ENCODE results near the gene RNPEP. TPM values are rescaled to one million over a fixed set of nuclear protein-coding genes. Genes with fewer than 3 reads are reported as not detected.
A peak's percentile ranks its signal among the peaks of the same experiment; 100 is the strongest.
"Not testable (repeated sequence)": the region's sequence is repeated elsewhere in the genome, so short reads cannot be mapped to it uniquely, and the experiment has no call there.

The RNPEP gene
- total RNA-seq, 2 donors from 2014 or later = 43.8 to 56.6 TPM

DNA sequence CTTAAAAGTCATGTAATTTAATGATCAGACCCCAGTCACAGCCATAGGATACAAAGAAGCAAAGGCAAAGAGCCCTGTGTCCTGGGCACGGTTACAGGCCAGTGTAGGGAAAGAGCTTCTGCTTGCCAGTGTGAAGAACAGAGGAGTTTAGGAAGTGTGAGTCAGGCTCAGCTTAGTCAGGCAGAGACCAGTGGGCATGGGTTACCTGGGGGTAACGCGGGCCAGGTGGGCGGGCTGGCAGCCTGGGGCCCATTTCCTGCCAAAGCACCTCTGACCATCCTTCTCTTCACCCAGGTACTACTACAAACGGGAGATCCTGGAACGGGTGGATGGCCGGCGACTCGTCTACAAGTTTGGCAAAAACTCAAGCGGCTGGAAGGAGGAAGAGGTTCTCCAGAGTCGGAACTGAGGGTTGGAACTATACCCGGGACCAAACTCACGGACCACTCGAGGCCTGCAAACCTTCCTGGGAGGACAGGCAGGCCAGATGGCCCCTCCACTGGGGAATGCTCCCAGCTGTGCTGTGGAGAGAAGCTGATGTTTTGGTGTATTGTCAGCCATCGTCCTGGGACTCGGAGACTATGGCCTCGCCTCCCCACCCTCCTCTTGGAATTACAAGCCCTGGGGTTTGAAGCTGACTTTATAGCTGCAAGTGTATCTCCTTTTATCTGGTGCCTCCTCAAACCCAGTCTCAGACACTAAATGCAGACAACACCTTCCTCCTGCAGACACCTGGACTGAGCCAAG lies 32.6 kb downstream of the RNPEP start:
- ATAC-seq = no peak
- DNase-seq (ENCODE audit: low spot score in 2 of 2) = no peak
- Mint-ChIP-seq H3K27ac (no peak overlapping the region), H3K9me3 (no peaks in the 10 kb centered on the region), H3K36me3 (no peaks in the 10 kb centered on the region)

DNA sequence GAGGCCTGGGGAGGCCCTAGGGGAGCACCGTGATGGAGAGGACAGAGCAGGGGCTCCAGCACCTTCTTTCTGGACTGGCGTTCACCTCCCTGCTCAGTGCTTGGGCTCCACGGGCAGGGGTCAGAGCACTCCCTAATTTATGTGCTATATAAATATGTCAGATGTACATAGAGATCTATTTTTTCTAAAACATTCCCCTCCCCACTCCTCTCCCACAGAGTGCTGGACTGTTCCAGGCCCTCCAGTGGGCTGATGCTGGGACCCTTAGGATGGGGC lies 33.2 kb downstream of the RNPEP start:
- ATAC-seq (no peak), DNase-seq (ENCODE audit: low spot score in 2 of 2) (no peak)
- Mint-ChIP-seq H3K9me3 (no peaks in the 10 kb centered on the region), H3K27ac (no peak overlapping the region), H3K36me3 (no peaks in the 10 kb centered on the region)

DNA sequence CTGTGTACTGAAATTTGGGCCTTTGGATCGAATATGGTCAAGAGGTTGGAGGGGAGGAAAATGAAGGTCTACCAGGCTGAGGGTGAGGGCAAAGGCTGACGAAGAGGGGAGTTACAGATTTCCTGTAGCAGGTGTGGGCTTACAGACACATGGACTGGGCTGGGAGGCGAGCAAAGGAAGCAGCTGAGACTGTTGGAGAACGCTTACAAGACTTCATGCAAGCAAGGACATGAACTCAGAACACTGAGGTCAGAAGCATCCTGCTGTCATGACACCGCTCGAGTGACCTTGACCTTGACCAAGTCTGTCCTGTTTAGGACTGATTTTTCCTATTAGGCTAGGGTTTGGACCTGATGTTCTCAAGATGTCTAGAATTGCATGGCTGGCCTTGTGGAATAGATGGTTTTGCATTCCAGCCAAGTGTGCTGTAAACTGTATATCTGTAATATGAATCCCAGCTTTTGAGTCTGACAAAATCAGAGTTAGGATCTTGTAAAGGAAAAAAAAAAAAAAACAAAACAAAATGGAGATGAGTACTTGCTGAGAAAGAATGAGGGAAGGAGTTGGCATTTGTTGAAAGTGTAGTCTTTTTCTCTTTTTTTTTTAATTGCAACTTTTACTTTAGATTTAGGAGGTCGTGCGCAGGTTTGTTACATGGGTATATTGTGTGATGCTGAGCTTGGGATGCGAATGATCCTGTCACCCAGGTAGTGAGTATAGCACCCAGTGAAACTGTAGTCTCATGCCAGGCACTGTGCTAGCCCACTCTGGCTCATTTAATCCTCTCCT lies 33.8 kb downstream of the RNPEP start:
- no peaks in the 10 kb centered on the region for H3K36me3 Mint-ChIP-seq
- no peak overlapping the region for H3K27ac Mint-ChIP-seq
- no peaks in the 10 kb centered on the region for H3K9me3 Mint-ChIP-seq
- no peak for ATAC-seq
- DNase-seq (ENCODE audit: low spot score in 2 of 2) = no peak

DNA sequence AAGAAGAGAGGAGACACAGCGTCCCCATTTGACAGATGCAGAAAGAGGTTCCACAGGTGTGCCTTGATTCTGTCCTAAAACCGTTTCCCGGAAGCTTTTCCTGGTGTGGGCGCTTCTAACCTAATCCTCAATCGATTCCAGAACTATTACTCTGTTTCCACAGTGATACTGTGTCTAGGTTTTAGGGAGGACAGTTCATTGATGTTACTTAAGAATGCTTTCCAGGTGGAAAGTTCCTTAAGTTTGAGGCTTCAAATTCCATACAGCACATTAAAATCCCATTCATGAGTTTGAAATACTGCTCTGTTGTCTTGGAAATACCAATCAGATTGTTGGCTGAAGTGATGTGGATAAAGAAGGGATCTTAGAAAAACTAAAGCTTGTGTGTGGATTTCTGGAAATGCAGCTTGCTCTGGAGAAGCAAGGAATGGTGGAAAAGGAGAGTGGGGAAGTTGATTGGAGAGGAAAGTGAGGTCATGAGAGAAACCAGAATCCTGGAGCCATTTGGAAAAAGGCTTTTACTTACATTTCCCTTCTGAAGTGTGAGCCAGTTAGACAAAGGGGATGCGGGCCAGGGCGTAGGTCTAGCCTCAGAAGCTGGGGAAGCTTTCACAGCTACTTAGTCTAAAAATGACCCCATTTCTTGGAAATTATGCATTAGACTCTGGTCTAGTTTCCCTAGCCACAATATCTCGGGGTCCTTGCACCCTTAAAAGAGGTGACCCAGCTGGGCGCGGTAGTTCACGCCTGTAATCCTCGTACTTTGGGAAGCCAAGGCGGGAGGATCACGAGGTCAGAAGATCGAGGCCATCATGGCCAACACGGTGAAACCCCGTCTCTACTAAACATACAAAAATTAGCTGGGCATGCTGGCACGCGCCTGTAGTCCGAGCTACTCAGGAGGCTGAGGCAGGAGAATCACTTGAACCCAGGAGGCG lies 34.6 kb downstream of the RNPEP start:
- Mint-ChIP-seq H3K36me3 (no peaks in the 10 kb centered on the region), H3K9me3 (no peaks in the 10 kb centered on the region), H3K27ac (no peak overlapping the region)
- DNase-seq (ENCODE audit: low spot score in 2 of 2) (no peak), ATAC-seq (no peak)

GRCh38 chr1:202017749-202018467 lies 35.5 kb downstream of the RNPEP start:
- DNase-seq (ENCODE audit: low spot score in 2 of 2) (no peak), ATAC-seq (no peak)
- Mint-ChIP-seq H3K36me3 (no peaks in the 10 kb centered on the region), H3K9me3 (no peaks in the 10 kb centered on the region), H3K27ac (no peak overlapping the region)

DNA sequence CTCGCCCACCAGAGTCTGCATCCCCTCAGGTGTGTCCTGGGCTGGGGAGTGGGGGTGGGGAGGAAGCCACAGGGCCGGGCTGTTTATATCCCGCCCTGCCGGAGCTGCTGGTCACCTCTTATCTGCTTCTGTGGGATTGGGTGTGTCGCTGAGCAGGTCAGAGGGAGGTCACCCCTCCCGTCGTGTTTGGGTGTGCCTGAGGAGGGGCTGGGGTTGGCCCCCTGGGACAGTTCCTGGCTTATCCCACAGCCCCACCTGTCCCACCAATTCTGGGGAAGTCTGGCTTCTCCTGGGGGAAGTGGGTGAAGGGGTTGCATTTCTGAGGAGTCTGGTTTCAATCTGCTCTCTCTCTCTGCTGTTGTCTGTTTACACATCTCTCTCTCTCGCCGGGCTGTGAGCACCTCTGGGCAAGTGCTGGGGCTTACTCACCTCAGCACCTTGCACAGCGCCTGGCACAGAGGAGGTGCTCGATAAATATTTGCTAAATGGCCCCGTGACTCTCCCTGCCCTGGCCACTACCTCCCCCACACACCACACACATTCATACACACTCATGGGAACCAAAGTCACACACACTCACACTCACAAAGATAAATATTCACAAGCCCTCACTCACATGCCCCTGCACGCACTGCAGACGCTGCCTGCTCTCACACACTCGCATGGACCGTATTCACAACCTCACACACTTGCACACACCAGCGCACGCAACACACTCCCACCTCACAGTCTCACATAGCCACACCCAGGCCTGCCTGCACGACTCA lies 36.2 kb downstream of the RNPEP start:
- Mint-ChIP-seq H3K36me3 (no peaks in the 10 kb centered on the region), H3K9me3 (no peaks in the 10 kb centered on the region), H3K27ac (no peak overlapping the region)
- DNase-seq (ENCODE audit: low spot score in 2 of 2) = no peak
- ATAC-seq = no peak

DNA sequence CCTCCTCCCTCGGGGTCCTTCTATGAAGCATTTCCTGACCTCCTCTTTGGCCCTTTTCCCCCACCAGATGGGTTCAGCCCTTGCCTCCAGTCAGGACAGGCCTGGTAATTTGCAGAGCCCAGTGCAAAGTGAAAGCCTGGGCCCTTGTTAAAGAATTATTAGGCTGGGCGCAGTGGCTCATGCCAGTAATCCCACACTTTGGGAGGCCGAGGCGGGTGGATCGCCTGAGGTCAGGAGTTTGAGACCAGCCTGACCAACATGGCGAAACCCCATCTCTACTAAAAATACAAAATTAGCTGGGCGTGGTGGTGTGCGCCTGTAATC lies 36.7 kb downstream of the RNPEP start:
- not testable (repeated sequence) for H3K9me3 Mint-ChIP-seq; H3K27ac Mint-ChIP-seq; DNase-seq (ENCODE audit: low spot score in 2 of 2); ATAC-seq; H3K36me3 Mint-ChIP-seq

- ATAC-seq = no peak
These were observed 40.6 kb downstream of the RNPEP start for GRCh38 chr1:202023001-202023433.

GRCh38 chr1:202029171-202029665 lies 46.8 kb downstream of the RNPEP start:
- peak; percentile 36 to 72 for ATAC-seq
- no peak for DNase-seq (ENCODE audit: low spot score in 2 of 2)
- Mint-ChIP-seq H3K36me3 (no peaks in the 10 kb centered on the region), H3K9me3 (no peaks in the 10 kb centered on the region), H3K27ac (peak overlapping the region in 1 of 2 donors; percentile 67)

More at GRCh38 chr1:202023001-202023433, 40.6 kb downstream of the RNPEP start:
- Mint-ChIP-seq H3K9me3 (no peaks in the 10 kb centered on the region), H3K36me3 (no peaks in the 10 kb centered on the region), H3K27ac (no peak overlapping the region)
- DNase-seq (ENCODE audit: low spot score in 2 of 2) = no peak

GRCh38 chr1:202029727-202030126 lies 47.3 kb downstream of the RNPEP start:
- DNase-seq (ENCODE audit: low spot score in 2 of 2) (no peak), ATAC-seq (no peak)
- H3K9me3 Mint-ChIP-seq = no peaks in the 10 kb centered on the region
- H3K36me3 Mint-ChIP-seq = no peaks in the 10 kb centered on the region
- peak overlapping the region in 1 of 2 donors; percentile 67 for H3K27ac Mint-ChIP-seq

DNA sequence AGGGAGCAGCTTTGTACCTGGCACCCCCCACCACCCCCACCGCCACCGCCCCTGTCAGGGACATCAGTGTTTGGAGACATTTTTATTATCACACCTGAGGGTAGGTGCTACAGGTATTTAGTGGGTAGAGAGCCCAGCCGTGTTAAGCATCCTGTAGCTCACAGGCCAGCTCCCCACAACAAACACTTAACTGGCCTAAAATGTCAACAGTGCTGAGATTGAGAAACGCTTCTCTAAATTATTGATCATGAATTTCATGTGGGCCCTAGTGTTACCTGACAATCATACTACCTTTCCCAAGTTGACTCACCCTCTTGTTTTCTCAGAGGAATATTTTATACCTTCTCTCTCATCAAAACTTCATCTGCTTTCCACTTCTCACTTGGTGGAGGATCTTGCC lies 49.3 kb downstream of the RNPEP start:
- DNase-seq (ENCODE audit: low spot score in 2 of 2) = no peak
- ATAC-seq = no peak
- H3K36me3 Mint-ChIP-seq = no peaks in the 10 kb centered on the region
- no peak overlapping the region for H3K27ac Mint-ChIP-seq
- no peaks in the 10 kb centered on the region for H3K9me3 Mint-ChIP-seq

DNA sequence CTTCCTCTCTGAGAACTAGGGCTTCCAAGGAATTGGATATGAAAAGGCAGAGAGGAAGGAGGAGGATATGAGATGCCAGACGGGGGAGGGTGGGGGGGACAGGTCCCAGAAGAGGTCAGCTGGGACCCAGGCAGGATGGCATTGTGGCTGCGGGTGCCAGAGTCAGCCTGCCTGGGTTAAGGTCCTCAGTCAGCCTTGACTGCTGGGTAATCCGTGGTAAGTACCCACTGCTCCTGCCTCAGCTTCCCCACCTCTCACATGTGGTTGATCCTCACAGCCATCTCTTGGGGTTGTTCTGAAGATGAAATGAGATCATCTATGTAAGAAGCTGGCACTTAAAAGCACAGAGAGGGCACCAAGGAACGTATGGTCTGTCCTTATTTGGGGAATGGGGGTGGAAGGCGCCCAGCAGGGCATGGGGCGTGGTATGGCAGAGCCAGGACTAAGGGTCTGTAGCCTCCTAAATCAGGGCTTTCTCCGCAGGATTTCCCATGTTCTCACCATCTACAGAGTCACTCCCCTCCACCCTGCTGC lies 51.8 kb downstream of the RNPEP start:
- H3K27ac Mint-ChIP-seq = no peak overlapping the region
- no peaks in the 10 kb centered on the region for H3K36me3 Mint-ChIP-seq
- no peak for ATAC-seq
- H3K9me3 Mint-ChIP-seq = peaks cover 4 to 5% of the 10 kb centered on the region in 2 donors
- no peak for DNase-seq (ENCODE audit: low spot score in 2 of 2)

DNA sequence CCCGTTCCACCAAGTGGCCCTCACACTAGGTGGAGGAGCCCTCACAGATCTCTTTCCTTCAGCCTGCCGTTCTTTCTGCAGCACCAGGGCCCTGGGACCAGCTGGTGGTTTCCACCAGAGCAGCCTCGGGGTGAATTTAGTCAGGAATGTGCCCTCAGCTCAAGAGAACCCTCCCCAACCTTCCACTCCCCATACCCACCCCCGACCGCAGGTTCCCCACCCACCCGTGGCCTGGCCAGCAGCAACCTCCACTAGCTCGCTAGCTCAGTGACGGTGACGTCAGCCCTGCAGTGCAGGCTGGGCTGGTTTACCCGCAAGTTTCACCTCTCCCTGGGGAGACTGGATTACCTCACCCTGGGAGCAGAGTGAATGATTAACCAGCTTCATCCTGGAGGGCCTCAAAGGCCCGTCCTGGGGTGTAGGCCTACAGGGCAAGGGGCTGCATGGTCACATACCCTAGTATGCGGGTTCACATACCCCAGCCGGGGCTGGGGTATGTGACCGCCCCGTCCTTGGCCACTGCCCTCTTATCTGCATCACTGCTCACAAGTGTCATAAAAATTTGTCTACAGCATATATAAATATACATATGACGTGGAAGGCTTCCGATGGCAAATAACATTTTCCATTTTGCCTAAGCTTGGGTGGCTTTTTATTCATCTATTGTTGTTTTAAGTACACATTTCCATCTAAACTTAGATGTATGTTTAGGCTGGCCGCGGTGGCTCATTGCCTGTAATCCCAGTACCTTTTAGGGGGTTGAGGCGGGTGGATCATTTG lies 52.4 kb downstream of the RNPEP start:
- DNase-seq (ENCODE audit: low spot score in 2 of 2) = no peak
- H3K27ac Mint-ChIP-seq = peak overlapping the region in 1 of 2 donors; percentile 33
- peaks cover 4 to 5% of the 10 kb centered on the region in 2 donors for H3K9me3 Mint-ChIP-seq
- no peak for ATAC-seq
- H3K36me3 Mint-ChIP-seq = no peaks in the 10 kb centered on the region

- no peak for DNase-seq (ENCODE audit: low spot score in 2 of 2)
- no peak overlapping the region for H3K27ac Mint-ChIP-seq
- no peak for ATAC-seq
- no peaks in the 10 kb centered on the region for H3K36me3 Mint-ChIP-seq
- peaks cover 4 to 5% of the 10 kb centered on the region in 2 donors for H3K9me3 Mint-ChIP-seq
These were observed 54.3 kb downstream of the RNPEP start for GRCh38 chr1:202036595-202037387.
